B cell (primary cell): Measurements from ENCODE around the gene STPG1. TPM values are rescaled to one million over a fixed set of nuclear protein-coding genes. Genes with fewer than 3 reads are reported as not detected.

Experiments
- ATAC-seq: fragments of 200-7000 bp; cut with Tn5 transposase; one replicate; pipeline ENCODE4 v1.10.0; 2021; ENCODE audit warnings: low read depth, mild to moderate bottlenecking, moderate number of reproducible peaks, moderate library complexity
- CTCF ChIA-PET: fragments of 350-600 bp; sonication (Branson Sonifier 250); formaldehyde crosslinking; loops from one replicate; lab custom pipeline; 2021; ENCODE audit warnings: antibody characterized with exemption, inconsistent platforms; lab: Charles Lee
- POLR2A ChIA-PET: fragments of 350-600 bp; sonication (Branson Sonifier 250); formaldehyde crosslinking; loops from one replicate; lab custom pipeline; 2021; ENCODE audit warnings: antibody characterized with exemption; lab: Charles Lee
- DNase-seq: peaks from one replicate; pipeline ENCODE4 v3.0.0; 2013
- H2AFZ ChIP-seq: 2 replicates; pipeline ENCODE4 v1.6.1; 2012; ENCODE audit warnings: mild to moderate bottlenecking, low read depth, low read length; ENCODE audit not compliant: insufficient read depth, poor library complexity, severe bottlenecking
- H3K27ac ChIP-seq, 2 donors: 1 replicate in 1 of 2; 2 replicates in 1 of 2; pipeline ENCODE4 v1.5.1; 2012 to 2013; ENCODE audit warnings: low read length in 2 of 2, mild to moderate bottlenecking in 2 of 2, moderate library complexity in 1 of 2
- H3K27me3 ChIP-seq, 4 experiments: fragments of 200-600 bp in 1 of 4; sonication (generic) in 1 of 4; replicated peaks in 1 of 4; 1 replicate in 2 of 4; 2 replicates in 2 of 4; pipeline versions ENCODE4 v1.6.1 to v1.7.0; 2013 to 2016; ENCODE audit warnings: low read length in 3 of 4, mild to moderate bottlenecking in 2 of 4, mixed read lengths in 1 of 4, moderate library complexity in 1 of 4; ENCODE audit not compliant: insufficient read depth in 4 of 4, control insufficient read depth in 3 of 4; ENCODE audit errors: control extremely low read depth in 1 of 4
- H3K36me3 ChIP-seq, 2 experiments: replicated peaks in 1 of 2; 1 replicate in 1 of 2; 2 replicates in 1 of 2; pipeline versions ENCODE4 v1.6.1 to v1.7.1; 2013; ENCODE audit warnings: low read length in 1 of 2; ENCODE audit not compliant: insufficient read depth in 2 of 2, control insufficient read depth in 1 of 2; ENCODE audit errors: control extremely low read depth in 1 of 2, extremely low read depth in 1 of 2
- H3K4me1 ChIP-seq, 2 donors: fragments of 200-600 bp in 1 of 2; sonication (generic) in 1 of 2; 1 replicate in 1 of 2; 2 replicates in 1 of 2; pipeline versions ENCODE4 v1.5.1 to v1.6.1; 2013 to 2017; ENCODE audit warnings: low read length in 2 of 2; ENCODE audit not compliant: control insufficient read depth in 2 of 2, insufficient read depth in 2 of 2
- H3K4me2 ChIP-seq: replicated peaks from 2 replicates; pipeline ENCODE3; 2012; ENCODE audit warnings: mild to moderate bottlenecking, low read depth, low read length; ENCODE audit not compliant: poor library complexity, severe bottlenecking
- H3K4me3 ChIP-seq, 5 experiments: fragments of 200-600 bp in 1 of 5; sonication (generic) in 1 of 5; 1 replicate in 3 of 5; 2 replicates in 2 of 5; pipeline versions ENCODE4 v1.5.1 to v1.7.0; 2011 to 2016; ENCODE audit warnings: low read length in 4 of 5, mild to moderate bottlenecking in 4 of 5, low read depth in 2 of 5, control low read depth in 1 of 5, moderate library complexity in 1 of 5; ENCODE audit not compliant: insufficient read depth in 1 of 5; ENCODE audit errors: control extremely low read depth in 1 of 5, extremely low read depth in 1 of 5
- H3K79me2 ChIP-seq: fragments of 200-600 bp; sonication (generic); one replicate; pipeline ENCODE4 v1.6.0; 2016; ENCODE audit warnings: low read length; ENCODE audit not compliant: control insufficient read depth, insufficient read depth
- H3K9ac ChIP-seq: fragments of 200-600 bp; sonication (generic); 2 replicates; pipeline ENCODE4 v1.6.1; 2017; ENCODE audit warnings: mild to moderate bottlenecking, low read length, moderate library complexity
- H3K9me3 ChIP-seq, 3 donors: one replicate each; pipeline versions ENCODE4 v1.6.1 to v1.7.1; 2013; ENCODE audit warnings: low read length in 2 of 3; ENCODE audit not compliant: control insufficient read depth in 2 of 3, insufficient read depth in 1 of 3; ENCODE audit errors: control extremely low read depth in 1 of 3
- H4K20me1 ChIP-seq: 2 replicates; pipeline ENCODE4 v1.6.0; 2012; ENCODE audit warnings: mild to moderate bottlenecking, low read length; ENCODE audit not compliant: insufficient read depth, control insufficient read depth, poor library complexity, severe bottlenecking
- H3K27ac Mint-ChIP-seq: one replicate; pipeline ENCODE4 v1.8.0; 2021; ENCODE audit warnings: mixed read lengths
- H3K27me3 Mint-ChIP-seq: one replicate; pipeline ENCODE4 v1.8.0; 2021; ENCODE audit warnings: mixed read lengths
- H3K4me1 Mint-ChIP-seq: one replicate; pipeline ENCODE4 v1.8.0; 2021; ENCODE audit warnings: mixed read lengths
- H3K4me3 Mint-ChIP-seq: one replicate; pipeline ENCODE4 v1.8.0; 2021; ENCODE audit warnings: mixed read lengths
- H3K9me3 Mint-ChIP-seq: one replicate; pipeline ENCODE4 v1.8.0; 2022; ENCODE audit warnings: mixed read lengths; ENCODE audit not compliant: insufficient read depth
- EZH2 ChIP-seq: IDR thresholded peaks from 2 replicates; pipeline ENCODE4 v1.6.1; 2012; ENCODE audit warnings: borderline replicate concordance, low read depth, mild to moderate bottlenecking, moderate library complexity, low read length; ENCODE audit not compliant: insufficient read depth, poor library complexity, severe bottlenecking
- WGBS: methylation state at CpG from one replicate; pipeline ENCODE4 v1.1.5; 2013; ENCODE audit warnings: missing lambda C conversion rate; ENCODE audit not compliant: insufficient coverage; 5-methylcytosine and 5-hydroxymethylcytosine counted together
- intact Hi-C: fragments of 100-400 bp; cut with micrococcal nuclease; formaldehyde crosslinking; loops from one replicate; pipeline ENCODE4 v1.10.0; 2022
- polyA plus RNA-seq: library from polyadenylated mRNA; depleted of rRNA; stranded (reverse); fragments of >200 nt; gene quantifications from 2 replicates; pipeline ENCODE4 v1.2.3, GENCODE V29; 2012
- total RNA-seq, 2 donors: library from RNA; stranded (reverse); fragments of 120-200 nt in 1 of 2; gene quantifications; 1 replicate in 1 of 2; 2 replicates in 1 of 2; pipeline versions ENCODE4 v1.2.3 to v1.2.4, GENCODE V29; 2013 to 2022
- TF ChIP-seq, protein P1 (sequence below): fragments of 200-600 bp; IDR thresholded peaks from one replicate; pipeline ENCODE4 v1.8.0; 2022; ENCODE audit warnings: antibody characterized with exemption, mild to moderate bottlenecking

Gene STPG1
- total and polyA plus RNA-seq, 2 donors (not counting 1 experiment from before 2014, with no cell fraction given): 4.6 to 6.1 TPM

DNA sequence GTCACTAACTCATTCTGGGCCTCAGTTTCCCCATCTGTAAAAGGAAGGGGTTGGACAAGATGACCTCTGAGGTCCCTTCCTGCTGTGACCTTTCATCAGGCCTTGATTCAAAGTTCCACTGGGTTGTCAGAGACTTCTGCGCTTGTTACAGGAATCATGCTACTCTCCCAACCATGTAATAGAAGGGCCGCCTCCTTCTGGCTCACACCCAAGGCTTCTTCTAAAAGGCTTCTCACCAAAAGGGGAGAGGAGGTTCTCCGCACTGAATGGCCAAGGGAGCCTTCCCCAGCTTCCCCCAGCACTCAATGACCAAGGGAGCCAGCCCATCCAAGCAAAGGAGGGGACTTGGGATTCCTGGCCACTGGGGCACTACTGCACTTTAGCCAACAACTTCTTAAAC is 51.8 kb downstream of the STPG1 start:
- intact Hi-C loops: no loop called here
- no peak overlapping the region for H3K27ac Mint-ChIP-seq
- H3K4me2 ChIP-seq: no peak overlapping the region
- H3K36me3 ChIP-seq: peaks cover 0 to 10% of the 10 kb centered on the region in 2 experiments
- H3K9me3 Mint-ChIP-seq: no peaks in the 10 kb centered on the region
- H3K9ac ChIP-seq: no peak overlapping the region
- DNase-seq (no peak), ATAC-seq (no peak)
- no peaks in the 10 kb centered on the region for H3K27me3 Mint-ChIP-seq
- H2AFZ ChIP-seq: no peak overlapping the region
- H3K27ac ChIP-seq: no peak overlapping the region
- H3K79me2 ChIP-seq: no peaks in the 10 kb centered on the region
- TF ChIP-seq, protein P1, sequence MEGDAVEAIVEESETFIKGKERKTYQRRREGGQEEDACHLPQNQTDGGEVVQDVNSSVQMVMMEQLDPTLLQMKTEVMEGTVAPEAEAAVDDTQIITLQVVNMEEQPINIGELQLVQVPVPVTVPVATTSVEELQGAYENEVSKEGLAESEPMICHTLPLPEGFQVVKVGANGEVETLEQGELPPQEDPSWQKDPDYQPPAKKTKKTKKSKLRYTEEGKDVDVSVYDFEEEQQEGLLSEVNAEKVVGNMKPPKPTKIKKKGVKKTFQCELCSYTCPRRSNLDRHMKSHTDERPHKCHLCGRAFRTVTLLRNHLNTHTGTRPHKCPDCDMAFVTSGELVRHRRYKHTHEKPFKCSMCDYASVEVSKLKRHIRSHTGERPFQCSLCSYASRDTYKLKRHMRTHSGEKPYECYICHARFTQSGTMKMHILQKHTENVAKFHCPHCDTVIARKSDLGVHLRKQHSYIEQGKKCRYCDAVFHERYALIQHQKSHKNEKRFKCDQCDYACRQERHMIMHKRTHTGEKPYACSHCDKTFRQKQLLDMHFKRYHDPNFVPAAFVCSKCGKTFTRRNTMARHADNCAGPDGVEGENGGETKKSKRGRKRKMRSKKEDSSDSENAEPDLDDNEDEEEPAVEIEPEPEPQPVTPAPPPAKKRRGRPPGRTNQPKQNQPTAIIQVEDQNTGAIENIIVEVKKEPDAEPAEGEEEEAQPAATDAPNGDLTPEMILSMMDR: no peak
- TF ChIP-seq EZH2: no peak
- H3K4me3 Mint-ChIP-seq: no peak overlapping the region
- ChIA-PET POLR2A (no interaction called here), CTCF (no interaction called here)
- H3K9me3 ChIP-seq: no peaks in the 10 kb centered on the region
- H3K4me3 ChIP-seq: no peak overlapping the region
- no peaks in the 10 kb centered on the region for H3K4me1 Mint-ChIP-seq
- H4K20me1 ChIP-seq: no peaks in the 10 kb centered on the region
- H3K27me3 ChIP-seq: no peaks in the 10 kb centered on the region
- WGBS: no CpG with 5 or more reads among the region's 3 CpGs
- no peaks in the 10 kb centered on the region for H3K4me1 ChIP-seq

DNA sequence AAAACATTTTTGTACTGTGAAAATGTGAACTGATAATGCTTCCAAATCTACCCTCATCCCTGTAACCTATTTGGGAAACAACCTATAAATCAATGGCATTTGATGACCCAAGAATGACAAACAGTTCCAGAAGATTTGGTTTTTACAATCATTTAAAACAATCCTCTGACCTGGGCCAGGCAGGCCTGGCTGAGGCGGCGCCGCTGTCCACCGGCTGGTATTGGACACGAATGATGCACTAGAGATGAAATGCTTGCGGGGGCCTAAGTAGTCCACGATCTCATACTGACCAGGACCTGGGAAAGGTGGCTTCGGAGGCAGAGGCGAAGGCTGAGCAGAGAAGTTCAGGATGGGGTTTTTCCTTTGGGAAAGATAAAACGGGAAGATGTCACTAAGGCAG is 52.9 kb downstream of the STPG1 start:
- H3K27ac Mint-ChIP-seq: no peak overlapping the region
- Histone ChIP-seq H3K9ac (no peak overlapping the region), H3K4me3 (no peak overlapping the region), H3K4me1 (no peaks in the 10 kb centered on the region), H3K4me2 (no peak overlapping the region), H3K27ac (no peak overlapping the region), H3K79me2 (no peaks in the 10 kb centered on the region), H3K27me3 (no peaks in the 10 kb centered on the region), H3K36me3 (peaks cover 0 to 10% of the 10 kb centered on the region in 2 experiments), H3K9me3 (no peaks in the 10 kb centered on the region), H4K20me1 (no peaks in the 10 kb centered on the region), H2AFZ (no peak overlapping the region)
- no peaks in the 10 kb centered on the region for H3K4me1 Mint-ChIP-seq
- intact Hi-C loops: no loop called here
- no peak for TF ChIP-seq EZH2
- TF ChIP-seq, protein P1: no peak
- H3K4me3 Mint-ChIP-seq: no peak overlapping the region
- ChIA-PET CTCF (no interaction called here), POLR2A (no interaction called here)
- WGBS: 96% methylated on average over 10 of the region's 10 CpGs
- no peaks in the 10 kb centered on the region for H3K27me3 Mint-ChIP-seq
- ATAC-seq: no peak
- no peaks in the 10 kb centered on the region for H3K9me3 Mint-ChIP-seq
- no peak for DNase-seq
